Ishikawa (cell line): ENCODE measurements around the gene NT5C2.

Experiments
- CEBPB ChIP-seq: IDR thresholded peaks from 2 replicates; pipeline ENCODE4 v1.6.1; 2012
- EP300 ChIP-seq: IDR thresholded peaks from 2 replicates; pipeline ENCODE4 v1.6.1; 2012; ENCODE audit warnings: borderline replicate concordance
- TAF1 ChIP-seq: IDR thresholded peaks from 2 replicates; pipeline ENCODE4 v1.6.1; 2012; ENCODE audit warnings: low read depth, mild to moderate bottlenecking
- YY1 ChIP-seq: IDR thresholded peaks from 2 replicates; pipeline ENCODE4 v1.6.1; 2012; ENCODE audit warnings: low read depth
- TF ChIP-seq, protein P1 (sequence below): IDR thresholded peaks from 2 replicates; pipeline ENCODE4 v1.6.1; 2012

DNA sequence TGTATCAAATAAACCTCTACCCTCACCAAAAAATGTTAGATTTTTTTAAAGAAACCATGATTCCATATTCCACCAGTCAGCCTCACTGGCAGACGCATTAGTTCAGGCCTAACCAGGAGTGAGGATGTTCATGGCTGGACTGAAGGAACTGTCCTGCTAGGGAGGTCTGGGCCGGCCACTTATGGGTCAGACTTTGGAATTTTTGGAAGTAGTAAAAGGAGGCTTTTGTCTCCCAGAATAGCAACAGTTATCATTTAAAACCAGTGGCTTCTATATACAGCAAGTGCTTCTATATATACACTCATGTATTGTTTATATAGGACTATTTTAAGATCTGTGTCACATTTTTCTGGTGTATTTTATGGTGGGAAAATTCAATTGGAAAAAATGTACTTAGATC lies 154.5 kb downstream of the NT5C2 start:
- TF ChIP-seq EP300 (no peak), CEBPB (no peak), TAF1 (no peak), YY1 (no peak)
- TF ChIP-seq, protein P1, sequence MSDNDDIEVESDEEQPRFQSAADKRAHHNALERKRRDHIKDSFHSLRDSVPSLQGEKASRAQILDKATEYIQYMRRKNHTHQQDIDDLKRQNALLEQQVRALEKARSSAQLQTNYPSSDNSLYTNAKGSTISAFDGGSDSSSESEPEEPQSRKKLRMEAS = no peak
